Measurements from ENCODE around the gene NRDE2. TPM values are rescaled to one million over a fixed set of nuclear protein-coding genes. Genes with fewer than 3 reads are reported as not detected.

Gene NRDE2
- total RNA-seq, 3 donors from 2014 or later: 23.0 to 31.5 (median 26.1) TPM

GRCh38 chr14:90275458-90275814 is 56.3 kb downstream of the NRDE2 start:
- H3K36me3 ChIP-seq (ENCODE audit: low read depth): peaks cover 10% of the 10 kb centered on the region
- no peaks in the 10 kb centered on the region for H3K9me3 ChIP-seq
- no peak for TF ChIP-seq CTCF (IDR thresholded peaks at IDR 0.05)
- DNase-seq (no peak), ATAC-seq (no peak)
- no peak overlapping the region for H3K4me3 ChIP-seq
- intact Hi-C loops (cut with DNase I, micrococcal nuclease): no loop called here
- H3K4me1 ChIP-seq (ENCODE audit: low read depth): no peaks in the 10 kb centered on the region

DNA sequence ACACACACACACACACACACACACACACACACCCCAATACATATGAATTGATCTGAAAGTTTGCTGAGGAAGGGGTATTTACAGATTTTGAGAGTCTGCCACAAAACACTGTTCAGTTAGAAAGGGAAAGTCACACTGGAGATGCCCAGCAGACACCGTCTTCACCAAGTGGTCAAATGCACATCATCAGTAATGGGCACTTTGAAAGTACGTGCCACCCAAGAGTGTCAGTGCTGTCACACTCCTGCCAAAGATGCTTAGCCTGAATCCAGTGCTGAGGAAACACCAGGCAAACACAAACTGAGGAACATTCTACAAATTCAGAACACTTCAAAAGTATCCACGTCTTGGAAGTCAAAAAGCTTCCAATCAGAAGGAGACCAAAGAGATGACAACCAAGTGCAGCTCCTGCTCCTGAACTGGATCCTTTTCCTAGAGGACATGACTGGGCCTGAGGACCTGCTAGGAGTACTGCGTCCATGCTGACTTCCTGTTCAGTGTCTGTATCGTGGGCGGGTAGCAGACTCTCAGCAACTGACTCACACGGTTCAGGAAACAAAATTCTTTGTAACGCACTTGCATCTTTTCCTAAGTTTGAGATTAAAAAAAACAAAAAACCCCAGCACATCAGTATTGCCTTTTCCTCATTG is 56.8 kb downstream of the NRDE2 start:
- peaks cover 10% of the 10 kb centered on the region for H3K36me3 ChIP-seq (ENCODE audit: low read depth)
- no peak for ATAC-seq
- TF ChIP-seq CTCF (IDR thresholded peaks at IDR 0.05): no peak
- H3K4me1 ChIP-seq (ENCODE audit: low read depth): no peaks in the 10 kb centered on the region
- no peak for DNase-seq
- H3K4me3 ChIP-seq: no peak overlapping the region
- intact Hi-C loops (cut with DNase I, micrococcal nuclease): no loop called here
- H3K9me3 ChIP-seq: no peaks in the 10 kb centered on the region

- intact Hi-C loops (cut with DNase I, micrococcal nuclease): no loop called here
- no peak overlapping the region for H3K4me3 ChIP-seq
- no peaks in the 10 kb centered on the region for H3K9me3 ChIP-seq
- peaks cover 10% of the 10 kb centered on the region for H3K36me3 ChIP-seq (ENCODE audit: low read depth)
- TF ChIP-seq CTCF (IDR thresholded peaks at IDR 0.05): no peak
- DNase-seq (no peak), ATAC-seq (peak; percentile 21)
- H3K4me1 ChIP-seq (ENCODE audit: low read depth): no peaks in the 10 kb centered on the region
These were observed 57.7 kb downstream of the NRDE2 start for GRCh38 chr14:90274019-90274418.

DNA sequence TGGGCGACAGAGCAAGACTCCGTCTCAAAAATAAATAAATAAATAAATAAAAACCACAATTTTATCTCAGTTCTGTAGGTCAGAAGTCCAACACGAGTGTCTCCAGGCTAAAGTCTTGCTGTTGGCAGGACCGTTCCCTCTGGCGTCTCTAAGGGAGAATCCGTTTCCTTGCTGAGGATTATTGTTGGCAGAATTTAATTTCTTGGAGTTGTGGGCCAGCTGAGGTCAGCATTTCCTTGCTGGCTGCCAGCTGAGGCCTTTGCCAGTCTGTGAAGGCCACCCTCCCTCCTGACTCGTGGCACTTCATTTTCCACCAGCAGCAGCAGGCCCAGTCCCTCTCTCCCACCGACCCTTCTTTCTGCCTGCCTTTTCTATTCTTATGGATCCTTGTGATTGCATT is 58.2 kb downstream of the NRDE2 start:
- Histone ChIP-seq H3K9me3 (no peaks in the 10 kb centered on the region), H3K36me3 (ENCODE audit: low read depth) (peaks cover 10% of the 10 kb centered on the region), H3K4me3 (no peak overlapping the region), H3K4me1 (ENCODE audit: low read depth) (no peaks in the 10 kb centered on the region)
- no peak for DNase-seq
- intact Hi-C loops (cut with DNase I, micrococcal nuclease): no loop called here
- TF ChIP-seq CTCF (IDR thresholded peaks at IDR 0.05): no peak
- no peak for ATAC-seq

DNA sequence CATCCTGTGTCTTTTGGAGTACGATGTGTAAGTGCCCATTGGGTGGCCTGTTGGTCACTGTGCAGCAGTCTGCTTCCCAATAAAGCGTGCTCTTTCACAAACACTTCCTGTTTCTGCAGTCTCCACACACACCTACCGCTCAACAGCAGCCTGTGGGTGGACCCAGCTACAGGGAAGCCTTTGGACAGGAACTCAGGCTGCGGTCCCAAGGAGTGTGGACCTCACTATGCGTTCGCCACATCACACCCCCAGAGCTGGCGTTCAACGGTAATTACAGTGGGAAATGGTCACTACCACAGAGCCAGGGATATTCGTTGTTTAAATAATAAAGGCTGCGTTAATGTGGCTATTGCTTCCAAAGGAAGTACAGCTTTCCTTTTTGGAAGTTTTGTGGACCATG is 59.2 kb downstream of the NRDE2 start:
- TF ChIP-seq CTCF (IDR thresholded peaks at IDR 0.05): no peak
- no peak for DNase-seq
- Histone ChIP-seq H3K36me3 (ENCODE audit: low read depth) (peaks cover 10% of the 10 kb centered on the region), H3K9me3 (no peaks in the 10 kb centered on the region), H3K4me3 (no peak overlapping the region), H3K4me1 (ENCODE audit: low read depth) (no peaks in the 10 kb centered on the region)
- peak; percentile 37 for ATAC-seq
- intact Hi-C loops (cut with DNase I, micrococcal nuclease): no loop called here

- ATAC-seq (no peak), DNase-seq (no peak)
- H3K4me1 ChIP-seq (ENCODE audit: low read depth): no peaks in the 10 kb centered on the region
- H3K4me3 ChIP-seq: no peak overlapping the region
- intact Hi-C loops (cut with DNase I, micrococcal nuclease): no loop called here
- H3K36me3 ChIP-seq (ENCODE audit: low read depth): peaks cover 17% of the 10 kb centered on the region
- TF ChIP-seq CTCF (IDR thresholded peaks at IDR 0.05): no peak
- no peaks in the 10 kb centered on the region for H3K9me3 ChIP-seq
These were observed 63.3 kb downstream of the NRDE2 start for GRCh38 chr14:90268420-90268819.
